ENCODE results near the gene BAZ1A. TPM values are rescaled to one million over a fixed set of nuclear protein-coding genes. Genes with fewer than 3 reads are reported as not detected.

Gene BAZ1A
- total RNA-seq, 4 donors from 2014 or later, result 16.7 to 29.8 (median 28.4) TPM

DNA sequence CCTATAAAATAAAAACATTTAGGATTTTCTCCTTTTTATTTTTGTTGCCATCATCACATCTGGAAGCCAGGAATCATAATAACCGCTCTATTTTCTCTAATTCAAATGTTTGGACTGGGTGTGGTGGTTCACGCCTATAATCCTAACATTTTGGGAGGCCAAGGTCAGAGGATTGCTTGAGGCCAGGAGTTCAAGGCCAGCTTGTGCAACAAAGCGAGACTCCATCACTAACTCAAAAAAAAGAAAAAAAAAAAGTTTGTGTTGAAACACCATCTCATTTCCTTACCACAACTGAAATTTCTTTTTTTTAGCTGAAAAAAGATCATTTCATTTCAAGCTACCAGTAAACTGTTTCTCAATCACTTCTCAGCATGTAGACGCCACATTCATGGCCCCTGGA lies 8.8 kb upstream of the BAZ1A start:
- 91 to 95% methylated on average over 4 of the region's 4 CpGs for WGBS, 2 donors
- no peaks in the 10 kb centered on the region for H3K36me3 ChIP-seq
- H3K27me3 ChIP-seq, result no peaks in the 10 kb centered on the region
- TF ChIP-seq, protein P1, sequence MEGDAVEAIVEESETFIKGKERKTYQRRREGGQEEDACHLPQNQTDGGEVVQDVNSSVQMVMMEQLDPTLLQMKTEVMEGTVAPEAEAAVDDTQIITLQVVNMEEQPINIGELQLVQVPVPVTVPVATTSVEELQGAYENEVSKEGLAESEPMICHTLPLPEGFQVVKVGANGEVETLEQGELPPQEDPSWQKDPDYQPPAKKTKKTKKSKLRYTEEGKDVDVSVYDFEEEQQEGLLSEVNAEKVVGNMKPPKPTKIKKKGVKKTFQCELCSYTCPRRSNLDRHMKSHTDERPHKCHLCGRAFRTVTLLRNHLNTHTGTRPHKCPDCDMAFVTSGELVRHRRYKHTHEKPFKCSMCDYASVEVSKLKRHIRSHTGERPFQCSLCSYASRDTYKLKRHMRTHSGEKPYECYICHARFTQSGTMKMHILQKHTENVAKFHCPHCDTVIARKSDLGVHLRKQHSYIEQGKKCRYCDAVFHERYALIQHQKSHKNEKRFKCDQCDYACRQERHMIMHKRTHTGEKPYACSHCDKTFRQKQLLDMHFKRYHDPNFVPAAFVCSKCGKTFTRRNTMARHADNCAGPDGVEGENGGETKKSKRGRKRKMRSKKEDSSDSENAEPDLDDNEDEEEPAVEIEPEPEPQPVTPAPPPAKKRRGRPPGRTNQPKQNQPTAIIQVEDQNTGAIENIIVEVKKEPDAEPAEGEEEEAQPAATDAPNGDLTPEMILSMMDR (IDR thresholded peaks at IDR 0.05), result no peak
- TF ChIP-seq POLR2A (IDR thresholded peaks at IDR 0.05), result no peak
- DNase-seq, result no peak
- intact Hi-C loops (cut with DNase I), result no loop called here
- no peak overlapping the region for H3K4me3 ChIP-seq (replicated peaks in 1 of 3)
- no peaks in the 10 kb centered on the region for H3K9me3 ChIP-seq
- H3K4me1 ChIP-seq, result no peaks in the 10 kb centered on the region
- H3K27ac ChIP-seq, result no peak overlapping the region

DNA sequence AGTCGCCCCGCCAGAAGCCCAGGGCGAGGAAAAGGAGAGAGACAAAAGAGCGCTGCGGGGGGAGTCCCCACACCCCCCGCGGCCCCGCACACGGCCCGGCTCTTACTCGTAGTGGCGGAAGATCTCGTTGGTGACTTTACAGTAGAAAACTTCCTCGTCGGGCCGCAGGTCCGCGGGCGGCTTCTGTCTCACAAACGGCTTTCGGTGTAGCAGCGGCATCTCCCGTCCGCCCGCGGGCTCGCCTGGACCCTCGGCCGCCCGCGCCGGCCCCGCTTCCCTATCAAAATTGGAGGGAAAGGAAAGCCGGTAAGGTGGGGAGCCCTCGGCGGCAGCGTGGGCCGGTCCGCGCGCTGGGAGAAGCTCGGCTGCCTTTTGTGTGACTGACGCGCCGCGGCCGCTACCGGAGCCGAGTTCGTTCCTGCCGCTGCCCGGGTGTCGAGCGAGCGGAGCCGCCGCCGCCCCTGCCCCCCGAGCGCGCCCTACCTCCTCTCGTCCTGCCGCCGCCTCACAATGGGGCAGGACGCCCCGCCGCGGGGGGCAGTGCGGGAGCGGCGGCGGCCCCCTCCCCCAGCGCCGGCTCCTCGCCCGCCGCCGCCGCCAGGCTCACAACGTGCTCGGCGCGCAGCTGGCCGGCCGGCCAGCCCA lies 652 bp downstream of the BAZ1A start:
- Histone ChIP-seq H3K4me3 (replicated peaks in 1 of 3) (peak overlapping the region; percentile 81 to 96 (median 89)), H3K9me3 (no peaks in the 10 kb centered on the region), H3K27me3 (no peaks in the 10 kb centered on the region), H3K4me1 (peaks cover 8 to 10% of the 10 kb centered on the region in 2 donors), H3K27ac (peak overlapping the region; percentile 96 to 100 (median 99)), H3K36me3 (no peaks in the 10 kb centered on the region)
- intact Hi-C loops (cut with DNase I), result loop anchor here (10.0 kb wide), 1 partner anchor 540 kb away; no protein-coding TSS in a partner anchor
- TF ChIP-seq, protein P1 (IDR thresholded peaks at IDR 0.05), result no peak
- no peak for TF ChIP-seq POLR2A (IDR thresholded peaks at IDR 0.05)
- peak; percentile 49 to 61 for DNase-seq
- 0 to 1% methylated on average over 22 to 39 of the region's 85 CpGs for WGBS, 2 donors

DNA sequence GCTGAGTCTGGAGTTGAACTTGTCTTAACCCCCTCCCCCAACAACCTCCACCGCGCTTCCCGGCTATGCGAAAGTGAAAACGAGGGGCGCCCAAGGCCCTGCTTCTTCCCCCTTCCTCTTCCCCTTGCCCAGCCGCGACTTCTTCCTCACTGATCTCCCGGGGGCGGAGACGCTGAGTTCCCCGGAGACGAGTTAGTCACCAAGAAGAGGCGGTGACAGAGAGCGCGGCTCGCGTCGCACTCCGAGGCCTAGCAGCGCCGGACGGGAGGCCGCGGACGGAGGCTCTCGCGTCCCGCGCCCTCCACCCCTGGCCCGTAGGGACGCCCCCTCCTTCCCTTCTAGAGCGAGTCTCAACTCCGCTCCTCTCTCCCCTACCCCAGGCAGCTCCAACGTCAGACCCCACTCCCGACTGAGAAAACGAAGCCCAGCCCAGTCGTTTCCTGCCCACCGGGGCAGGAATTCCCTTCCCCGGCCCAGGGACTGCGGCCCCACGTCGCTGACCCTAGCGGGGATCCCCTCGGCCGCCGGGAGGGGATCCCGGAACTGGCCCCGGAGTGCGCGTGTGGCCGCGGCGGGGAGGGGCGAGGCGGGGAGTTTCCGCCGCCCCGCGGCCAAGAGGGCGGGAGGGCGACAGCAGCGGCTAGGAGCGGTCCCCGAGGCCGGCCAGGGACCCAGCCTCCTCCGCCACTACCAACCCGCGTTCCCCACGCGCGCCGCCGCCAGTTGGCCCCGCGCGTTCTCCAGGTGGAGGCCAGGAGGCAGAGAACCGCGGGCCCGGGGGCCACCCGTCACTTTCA lies 1.4 kb downstream of the BAZ1A start:
- intact Hi-C loops (cut with DNase I), result loop anchor here (10.0 kb wide), 1 partner anchor 541 kb away; no protein-coding TSS in a partner anchor
- H3K4me3 ChIP-seq (replicated peaks in 1 of 3), result peak overlapping the region; percentile 81 to 96 (median 89)
- peak overlapping the region; percentile 96 to 100 (median 99) for H3K27ac ChIP-seq
- peaks cover 8 to 10% of the 10 kb centered on the region in 2 donors for H3K4me1 ChIP-seq
- WGBS, 2 donors, result 0% methylated on average over 27 to 62 of the region's 81 CpGs
- H3K9me3 ChIP-seq, result no peaks in the 10 kb centered on the region
- no peaks in the 10 kb centered on the region for H3K36me3 ChIP-seq
- DNase-seq, result peak; percentile 82 to 85
- TF ChIP-seq, protein P1 (IDR thresholded peaks at IDR 0.05), result peak in 1 of 6 experiments; percentile 1
- TF ChIP-seq POLR2A (IDR thresholded peaks at IDR 0.05), result peak in 1 of 2 donors; percentile 81
- H3K27me3 ChIP-seq, result no peaks in the 10 kb centered on the region

DNA sequence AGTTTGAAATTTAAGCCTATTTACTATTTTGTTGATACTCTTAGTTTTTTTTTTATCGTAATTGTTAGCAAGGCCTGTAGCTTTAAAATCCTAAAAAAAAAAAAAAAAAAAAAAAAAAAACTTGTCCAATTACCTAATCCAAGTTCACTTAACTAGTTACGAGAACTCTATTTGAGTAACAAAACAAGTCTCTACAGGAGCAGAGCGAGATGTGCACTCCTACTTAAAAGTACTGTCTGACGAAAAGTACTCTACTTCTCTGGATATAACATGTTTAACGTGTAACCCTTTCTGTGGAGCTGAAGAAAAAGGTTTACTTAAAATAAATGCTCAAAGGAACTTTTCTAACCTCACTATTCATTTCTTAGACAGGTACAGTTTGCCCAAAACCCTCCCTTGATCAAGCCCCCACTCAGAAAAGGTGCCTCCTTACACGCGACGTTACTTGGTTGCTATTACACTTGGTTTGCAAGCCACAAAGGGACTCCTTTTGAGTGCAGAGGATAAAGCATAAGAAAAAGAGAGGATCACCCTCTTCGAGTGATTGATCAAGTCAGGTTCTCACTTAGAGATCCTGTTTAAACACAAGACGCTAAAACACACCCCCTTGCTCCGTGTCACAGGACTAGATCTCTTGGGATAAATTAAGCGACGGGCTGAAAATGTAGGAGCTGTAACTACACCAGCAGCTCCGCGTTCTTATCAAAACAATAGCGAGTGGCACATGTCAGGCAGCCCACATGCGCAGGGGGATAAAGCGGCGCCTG lies 2.2 kb downstream of the BAZ1A start:
- 1 to 2% methylated on average over 19 of the region's 19 CpGs for WGBS, 2 donors
- Histone ChIP-seq H3K9me3 (no peaks in the 10 kb centered on the region), H3K27ac (peak overlapping the region; percentile 96 to 100 (median 99)), H3K36me3 (no peaks in the 10 kb centered on the region), H3K27me3 (no peaks in the 10 kb centered on the region), H3K4me1 (peaks cover 8 to 10% of the 10 kb centered on the region in 2 donors), H3K4me3 (replicated peaks in 1 of 3) (peak overlapping the region; percentile 81 to 96 (median 89))
- peak; percentile 45 to 62 for DNase-seq
- TF ChIP-seq POLR2A (IDR thresholded peaks at IDR 0.05), result peak in 1 of 2 donors; percentile 20
- TF ChIP-seq, protein P1 (IDR thresholded peaks at IDR 0.05), result no peak
- intact Hi-C loops (cut with DNase I), result loop anchor here (10.0 kb wide), 1 partner anchor 542 kb away; no protein-coding TSS in a partner anchor
